IMR-90 (cell line): ENCODE results near the gene LENG1.

Source experiments
- CEBPB ChIP-seq: IDR thresholded peaks from 2 replicates; pipeline ENCODE4 v1.6.1; 2012; ENCODE audit warnings: low read depth, low read length, improper control_type of control experiment
- CHD1 ChIP-seq: IDR thresholded peaks from 2 replicates; pipeline ENCODE4 v1.6.1; 2012; ENCODE audit warnings: low read depth, low read length, improper control_type of control experiment
- CTCF ChIP-seq: conservative IDR thresholded peaks from 2 replicates; pipeline ENCODE4 v1.5.1; 2012; ENCODE audit warnings: mild to moderate bottlenecking, low read depth, low read length, improper control_type of control experiment
- FOS ChIP-seq: fragments of 150-350 bp; IDR thresholded peaks from 2 replicates; pipeline ENCODE4 v1.6.1; 2016; ENCODE audit warnings: low read depth, low read length
- MXI1 ChIP-seq: IDR thresholded peaks from 2 replicates; pipeline ENCODE4 v1.6.1; 2012; ENCODE audit warnings: low read depth, mild to moderate bottlenecking, low read length, moderate library complexity, borderline replicate concordance
- POLR2A ChIP-seq: IDR thresholded peaks from 2 replicates; pipeline ENCODE4 v1.6.1; 2012; ENCODE audit warnings: mild to moderate bottlenecking, low read depth, low read length
- RAD21 ChIP-seq: IDR thresholded peaks from 2 replicates; pipeline ENCODE4 v1.6.1; 2012; ENCODE audit warnings: low read length, improper control_type of control experiment
- RFX5 ChIP-seq: IDR thresholded peaks from 2 replicates; pipeline ENCODE4 v1.8.0; 2012; ENCODE audit warnings: low read depth, mild to moderate bottlenecking, low read length, moderate library complexity
- SMC3 ChIP-seq: fragments of 150-350 bp; IDR thresholded peaks from 2 replicates; pipeline ENCODE4 v1.6.1; 2016; ENCODE audit warnings: low read depth, mild to moderate bottlenecking, antibody characterized with exemption, low read length, moderate library complexity
- USF2 ChIP-seq: fragments of 150-350 bp; IDR thresholded peaks from 2 replicates; pipeline ENCODE4 v1.6.1; 2017; ENCODE audit warnings: mild to moderate bottlenecking, antibody characterized with exemption, low read length, low read depth

GRCh38 chr19:54201980-54202379 is 42.5 kb upstream of the LENG1 start:
- TF ChIP-seq CTCF (no peak), RAD21 (no peak), USF2 (no peak), FOS (no peak), POLR2A (no peak), SMC3 (no peak), MXI1 (no peak), RFX5 (no peak), CHD1 (no peak), CEBPB (0 out of 2 replicates have a peak, but pooled peaks have one; percentile 31)
